GM18507 (cell line): ENCODE data around the gene CGB5.
"Not testable (repeated sequence)": the region's sequence is repeated elsewhere in the genome, so short reads cannot be mapped to it uniquely, and the experiment has no call there.

Source experiments
- DNase-seq: peaks from one replicate; pipeline ENCODE4 v3.0.0; 2011; ENCODE audit warnings: low read depth; ENCODE audit not compliant: insufficient read length; ENCODE audit errors: extremely low spot score
- FAIRE-seq: peaks from 2 replicates; lab custom pipeline; 2011; peaks lifted over from hg19 to GRCh38; lab: Jason Lieb, UNC

The CGB5 gene

DNA sequence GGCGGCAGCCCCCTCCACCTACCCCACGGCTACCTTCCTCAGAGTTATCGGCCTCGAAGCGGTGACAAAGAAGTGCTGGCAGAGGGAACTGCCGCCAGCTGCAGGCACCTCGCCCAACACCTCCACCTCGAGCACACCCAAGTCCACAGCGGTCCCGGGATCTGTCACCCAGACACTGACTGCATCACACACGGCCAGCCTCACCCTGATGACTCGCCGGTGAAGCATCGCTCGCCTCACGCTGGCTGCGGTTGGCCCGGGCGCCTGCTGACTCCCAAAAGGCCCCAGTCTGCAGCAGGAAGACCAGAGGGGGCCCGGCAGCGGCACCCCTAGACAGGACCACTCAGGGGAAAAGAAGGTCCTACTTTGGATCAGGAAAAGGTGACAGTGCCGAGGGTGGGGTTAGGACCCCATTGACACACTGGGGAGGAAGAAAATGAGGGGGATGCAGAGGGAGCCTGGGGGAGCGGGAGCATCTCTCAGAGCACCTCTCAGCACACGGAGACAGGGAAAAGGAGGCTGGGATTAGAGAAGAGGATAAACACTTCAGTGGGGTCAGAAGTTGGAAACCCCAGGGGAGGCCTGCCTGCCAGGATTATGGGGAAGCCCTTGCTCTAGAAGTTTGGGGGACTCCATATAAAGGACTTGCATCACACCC, 6.9 kb downstream of the CGB5 start:
- FAIRE-seq, DNase-seq: not testable (repeated sequence)

DNA sequence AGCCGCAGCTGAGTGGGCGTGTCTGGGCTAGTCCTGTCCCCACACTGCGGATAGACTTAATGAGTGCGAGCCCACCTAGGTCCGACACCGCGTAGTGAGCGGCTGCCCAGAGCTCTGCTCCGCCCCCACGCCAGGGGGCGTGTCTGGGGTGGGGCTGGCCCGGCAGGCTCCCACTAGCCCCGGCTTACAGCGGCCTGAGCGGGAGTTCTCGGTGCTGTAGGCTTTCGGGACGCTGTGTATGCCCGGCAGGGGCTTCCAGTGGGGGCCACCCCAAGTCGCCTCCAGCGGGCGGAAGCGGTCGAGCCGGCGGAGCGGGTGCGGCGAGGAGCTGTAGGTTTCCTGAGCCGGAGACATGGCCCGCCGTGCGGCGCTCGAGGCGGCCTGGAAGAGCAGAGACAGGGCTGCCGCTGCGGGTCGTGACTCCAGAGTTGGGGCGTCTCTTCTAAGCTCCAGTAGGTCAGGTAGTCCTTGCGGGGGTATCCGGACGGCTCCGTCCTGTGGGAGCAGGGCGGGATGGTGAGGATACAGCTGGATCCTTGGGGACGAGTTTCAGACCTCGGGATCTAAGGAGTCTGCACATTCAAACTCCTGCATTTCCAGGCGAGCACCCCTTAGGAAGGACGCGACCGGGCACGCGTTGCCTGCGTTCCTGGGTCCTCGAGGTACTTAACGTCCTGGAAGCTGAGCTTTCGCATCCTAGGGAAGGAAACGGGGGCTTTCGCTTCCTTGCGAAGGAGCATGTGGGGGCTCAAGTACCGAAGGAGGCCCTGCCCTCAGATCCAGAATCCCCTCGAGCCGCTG, 12.7 kb downstream of the CGB5 start:
- no peak for FAIRE-seq
- DNase-seq: peak; percentile 49

DNA sequence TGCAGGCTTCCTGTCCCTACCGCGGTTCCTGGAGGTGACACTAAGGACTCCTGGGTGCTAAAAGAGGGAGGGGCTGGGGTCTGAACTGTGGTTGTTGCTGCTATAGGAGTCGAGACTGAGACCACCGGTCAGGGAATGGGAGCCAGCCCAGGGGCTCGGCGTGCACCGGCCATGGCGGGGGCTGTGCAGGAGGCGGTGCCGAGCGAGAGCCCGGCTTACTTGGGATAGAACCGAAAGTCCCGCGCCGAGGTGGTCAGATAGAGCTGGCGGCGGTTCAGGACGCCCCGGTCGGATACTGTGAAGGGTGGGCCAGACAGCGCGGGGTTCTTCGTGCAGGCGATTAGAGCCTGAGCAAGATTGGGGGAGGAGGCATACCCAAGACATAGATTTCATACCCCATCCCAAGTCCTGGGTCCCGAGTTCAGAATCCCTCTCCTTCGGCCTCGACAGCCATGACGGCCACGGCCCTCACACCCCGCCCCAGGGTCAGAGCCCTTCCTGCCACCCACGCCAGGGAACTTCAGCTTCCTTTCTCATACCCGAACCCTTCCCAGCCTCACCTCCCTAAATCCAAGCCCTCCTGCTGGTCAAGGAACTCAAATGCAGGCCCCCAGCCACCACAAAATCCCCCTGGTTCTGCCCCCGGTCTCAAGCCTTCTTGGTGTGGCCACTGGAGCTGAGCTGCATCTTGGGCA, 13.4 kb downstream of the CGB5 start:
- DNase-seq, FAIRE-seq: not testable (repeated sequence)

GRCh38 chr19:49057636-49058234, 14.1 kb downstream of the CGB5 start, which contains the start of gene CGB7:
CGB7 (minus strand) TSS chr19:49057749; CDS start chr19:49055375, 2,374 bp downstream.
- DNase-seq: no peak
- FAIRE-seq: no peak

GRCh38 chr19:49058562-49058961, 14.9 kb downstream of the CGB5 start:
- no peak for FAIRE-seq
- DNase-seq: no peak

DNA sequence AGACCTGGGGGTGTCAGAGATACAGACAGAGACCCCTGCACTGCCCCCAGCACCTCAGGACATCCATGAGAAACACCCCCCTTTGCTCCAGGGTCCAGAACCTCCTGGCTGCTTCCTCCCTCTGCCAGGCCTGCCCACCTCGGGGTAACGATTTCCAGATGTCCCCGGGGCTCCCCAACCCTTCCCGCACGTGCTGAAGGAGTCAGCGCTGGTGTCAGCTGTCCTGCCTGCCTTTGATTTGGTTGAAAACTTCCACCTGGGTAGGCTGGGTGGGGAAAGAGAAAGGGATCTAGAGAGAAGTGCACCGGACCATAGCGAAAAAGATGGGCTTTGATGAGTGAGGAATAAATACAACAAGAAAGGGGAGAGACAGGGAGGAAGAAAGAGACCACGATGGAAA, 15.4 kb downstream of the CGB5 start:
- no peak for FAIRE-seq
- DNase-seq: no peak

- no peak for DNase-seq
- FAIRE-seq: no peak
Measured at GRCh38 chr19:49061000-49061399, 17.4 kb downstream of the CGB5 start.

- no peak for FAIRE-seq
- DNase-seq: no peak
Measured at GRCh38 chr19:49061445-49061844, 17.8 kb downstream of the CGB5 start.

DNA sequence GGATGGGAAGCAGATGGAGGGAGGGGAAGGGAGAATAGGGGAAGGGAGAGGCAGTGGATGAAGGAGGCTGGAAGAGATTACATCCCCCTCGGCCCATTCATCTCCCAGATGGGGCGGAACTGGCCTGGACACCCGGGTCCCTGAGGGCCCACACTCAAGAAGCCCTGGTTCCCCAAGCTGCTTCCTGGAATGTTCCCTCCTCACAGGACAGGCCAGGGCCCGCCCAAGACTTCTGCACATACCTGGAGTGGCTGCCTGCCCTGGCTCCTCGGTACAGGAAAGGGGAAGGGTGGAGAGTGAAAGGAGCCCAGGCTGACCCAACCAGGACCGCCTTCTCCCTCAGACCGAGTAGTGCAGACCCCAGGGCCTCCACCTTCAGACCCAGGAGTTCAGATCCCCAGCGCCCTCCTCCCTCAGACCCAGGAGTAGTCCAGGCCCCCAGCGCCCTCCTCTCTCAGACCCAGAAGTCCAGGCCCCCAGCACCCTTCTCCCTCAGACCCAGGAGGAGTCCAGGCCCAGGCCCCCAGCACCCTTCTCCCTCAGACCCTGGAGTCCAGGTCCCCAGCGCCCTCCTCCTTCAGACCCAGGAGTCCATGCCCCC, 20.5 kb downstream of the CGB5 start:
- DNase-seq (no peak), FAIRE-seq (no peak)

GRCh38 chr19:49064768-49065611, 21.3 kb downstream of the CGB5 start, which contains the start of gene NTF4:
NTF4 (minus strand) TSS chr19:49064818; CDS start chr19:49061997, 2,821 bp downstream.
- FAIRE-seq: no peak
- no peak for DNase-seq

DNA sequence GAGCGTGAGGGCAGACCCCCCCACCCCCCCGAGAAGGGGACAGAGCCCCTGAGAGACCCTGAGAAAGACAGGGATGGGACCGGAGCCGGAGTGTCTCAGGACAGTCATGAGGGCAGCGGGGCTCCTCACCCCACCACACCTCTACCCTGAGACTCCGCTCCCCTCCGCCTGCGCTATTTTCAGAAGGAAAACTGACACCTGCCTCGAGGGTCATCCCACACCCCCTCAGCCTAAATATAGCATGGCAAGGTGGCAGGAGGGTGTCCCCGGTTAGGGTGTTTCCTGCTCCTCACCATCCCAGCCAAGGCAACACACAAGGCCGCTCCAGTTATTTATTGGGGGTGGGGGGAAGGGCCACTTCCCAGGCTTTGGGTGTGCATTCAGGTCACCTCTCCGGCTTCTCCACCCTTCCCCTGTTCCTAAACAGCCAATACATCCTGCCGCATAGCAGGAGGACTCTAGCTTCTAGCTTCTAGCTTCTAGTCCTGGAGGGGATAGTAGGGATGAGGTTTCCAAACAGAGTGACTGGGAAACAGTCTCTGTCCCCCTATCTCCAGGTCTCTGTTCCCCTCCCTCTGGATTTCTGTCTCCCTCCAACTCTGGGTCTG, 22.4 kb downstream of the CGB5 start:
- FAIRE-seq (no peak), DNase-seq (no peak)

- FAIRE-seq: no peak
- DNase-seq: no peak
Measured at GRCh38 chr19:49067554-49067953, 23.9 kb downstream of the CGB5 start.

DNA sequence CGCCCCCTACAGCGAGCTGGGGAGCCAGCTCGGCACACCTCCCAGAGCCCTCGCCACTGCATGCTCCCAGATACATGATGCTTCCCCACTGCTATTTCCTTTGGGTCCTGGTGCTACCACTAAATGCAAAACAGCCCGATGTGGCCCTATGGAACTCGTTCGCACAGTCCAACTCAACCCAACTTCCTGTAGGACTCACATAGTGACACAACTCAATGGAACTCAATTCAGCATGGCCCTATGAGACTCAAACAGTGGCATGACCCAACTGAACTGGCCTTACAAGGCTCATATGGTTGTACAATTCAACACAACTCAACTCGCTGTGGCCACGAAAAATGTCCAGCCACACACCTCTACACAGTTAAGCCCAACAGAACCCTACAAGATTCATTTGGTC, 25.4 kb downstream of the CGB5 start:
- DNase-seq (no peak), FAIRE-seq (no peak)

DNA sequence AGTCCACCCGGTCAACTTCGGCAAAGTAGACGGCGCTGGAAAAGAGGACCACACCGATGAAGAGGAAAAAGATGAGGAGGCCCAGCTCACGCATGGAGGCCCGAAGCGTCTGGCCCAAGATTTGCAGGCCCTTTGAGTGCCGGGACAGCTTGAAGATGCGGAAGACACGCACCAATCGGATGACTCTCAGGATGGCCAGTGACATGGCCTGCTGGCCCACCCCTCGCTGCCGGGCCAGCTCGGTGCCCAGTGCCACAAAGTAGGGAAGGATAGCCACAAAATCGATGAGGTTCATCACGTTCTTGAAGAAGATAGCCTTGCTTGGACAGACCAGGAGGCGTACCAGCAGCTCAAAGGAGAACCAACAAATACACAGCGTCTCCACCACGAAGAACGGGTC, 26.8 kb downstream of the CGB5 start:
- no peak for DNase-seq
- FAIRE-seq: no peak

DNA sequence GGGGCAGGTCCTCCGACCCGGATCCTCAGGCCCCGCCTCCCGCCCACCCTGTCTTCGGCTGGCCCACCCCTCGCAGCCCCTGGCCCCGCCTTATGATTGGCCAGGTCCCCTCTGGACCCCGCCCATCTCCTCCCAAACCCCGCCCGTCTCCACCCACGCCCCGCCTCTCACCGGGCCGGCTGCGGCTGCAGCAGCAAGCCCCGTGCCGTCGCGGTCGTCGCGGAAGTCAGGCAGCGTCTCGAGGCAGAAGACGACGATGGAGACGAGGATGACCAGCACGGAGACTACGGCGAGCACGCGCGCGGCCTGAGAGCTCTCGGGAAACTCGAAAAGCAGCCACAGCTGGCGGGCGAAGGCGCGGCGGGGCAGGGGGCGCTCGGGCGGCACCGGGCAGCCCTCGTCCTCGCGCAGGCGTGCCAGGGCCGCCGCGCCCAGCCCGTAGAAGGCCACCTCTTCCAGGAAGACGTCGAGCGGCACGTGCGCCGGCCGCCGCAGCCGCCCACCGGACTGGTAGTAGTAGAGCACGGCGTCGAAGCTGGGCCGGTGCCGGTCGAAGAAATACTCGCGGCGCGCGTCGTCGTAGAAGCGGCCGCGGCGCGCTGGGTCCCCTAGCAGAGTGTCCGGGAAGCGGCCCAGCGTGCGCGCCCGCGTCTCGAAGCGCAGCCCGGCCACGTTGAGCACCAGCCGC, 28.4 kb downstream of the CGB5 start:
- FAIRE-seq (no peak), DNase-seq (no peak)

GRCh38 chr19:49073514-49074378, 30.1 kb downstream of the CGB5 start:
- peak; percentile 9 for FAIRE-seq

DNA sequence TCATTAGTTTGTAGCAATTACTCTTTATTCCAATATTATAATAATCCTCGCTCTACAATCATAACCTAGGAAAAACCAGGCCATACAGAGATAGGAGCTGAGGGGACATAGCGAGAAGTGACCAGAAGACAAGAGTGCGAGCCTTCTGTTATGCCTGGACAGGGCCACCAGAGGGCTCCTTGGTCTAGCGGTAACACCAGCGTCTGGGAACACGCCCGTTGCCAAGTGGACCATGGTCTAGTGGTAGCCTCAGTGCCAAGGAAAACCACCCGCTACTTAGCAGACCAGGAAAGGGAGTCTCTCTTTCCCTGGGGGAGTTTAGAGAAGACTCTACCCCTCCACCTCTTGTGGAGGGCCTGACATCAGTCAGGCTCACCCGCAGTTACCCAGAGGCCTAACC, 31.2 kb downstream of the CGB5 start:
- not testable (repeated sequence) for DNase-seq, FAIRE-seq

More at GRCh38 chr19:49073514-49074378, 30.1 kb downstream of the CGB5 start:
- no peak for DNase-seq
